22Rv1 (cell line): ENCODE measurements around the gene CDX2.

ENCODE experiments used
- H3K27ac ChIP-seq: fragments of 450-650 bp; 2 replicates; pipeline ENCODE4 v1.5.1; 2017
- ZFX ChIP-seq: fragments of 450-650 bp; IDR thresholded peaks from 2 replicates; pipeline ENCODE4 v1.6.1; 2017; ENCODE audit warnings: antibody characterized with exemption, borderline replicate concordance
- TF ChIP-seq, protein P1 (sequence below): fragments of 450-650 bp; IDR thresholded peaks from 2 replicates; pipeline ENCODE4 v1.5.1; 2017; ENCODE audit warnings: mild to moderate bottlenecking

Gene CDX2

DNA sequence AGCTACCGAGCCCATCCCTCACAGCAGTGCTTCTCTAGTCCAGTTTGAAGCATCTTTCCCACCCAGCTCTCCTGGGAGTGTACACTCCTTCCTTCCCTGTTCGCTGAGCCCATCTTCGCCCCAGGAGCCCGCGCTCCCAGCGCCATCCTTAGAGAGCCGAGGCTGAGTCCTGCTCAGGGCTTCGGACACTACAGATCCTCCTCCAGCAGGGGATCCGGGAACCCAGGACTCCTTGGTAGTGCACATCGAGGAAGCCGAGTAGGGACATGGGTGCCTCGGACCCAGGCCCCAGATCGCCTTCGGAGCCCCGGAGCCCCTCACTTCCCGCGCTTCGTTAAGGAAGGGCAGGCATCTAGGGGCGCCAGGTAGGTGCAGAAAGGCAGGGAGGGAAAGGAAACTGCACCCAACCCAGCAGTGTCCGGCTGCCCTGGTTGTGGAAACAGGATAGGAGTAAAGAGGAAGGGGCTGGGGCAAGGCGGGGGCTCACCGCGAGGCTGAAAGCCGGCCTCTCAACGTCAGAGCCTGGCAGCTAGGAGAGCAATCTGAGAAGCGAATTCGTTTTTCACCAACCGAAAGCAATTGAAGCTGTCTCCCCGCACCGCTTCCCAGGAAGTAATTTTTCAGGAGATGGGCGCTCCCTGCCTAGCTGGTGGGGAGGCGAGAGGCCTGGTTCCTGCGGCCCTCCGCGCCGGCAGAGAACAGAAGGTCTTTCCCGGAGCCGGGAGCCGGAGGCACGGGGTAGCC, 48.3 kb downstream of the CDX2 start:
- TF ChIP-seq ZFX: no peak
- TF ChIP-seq, protein P1, sequence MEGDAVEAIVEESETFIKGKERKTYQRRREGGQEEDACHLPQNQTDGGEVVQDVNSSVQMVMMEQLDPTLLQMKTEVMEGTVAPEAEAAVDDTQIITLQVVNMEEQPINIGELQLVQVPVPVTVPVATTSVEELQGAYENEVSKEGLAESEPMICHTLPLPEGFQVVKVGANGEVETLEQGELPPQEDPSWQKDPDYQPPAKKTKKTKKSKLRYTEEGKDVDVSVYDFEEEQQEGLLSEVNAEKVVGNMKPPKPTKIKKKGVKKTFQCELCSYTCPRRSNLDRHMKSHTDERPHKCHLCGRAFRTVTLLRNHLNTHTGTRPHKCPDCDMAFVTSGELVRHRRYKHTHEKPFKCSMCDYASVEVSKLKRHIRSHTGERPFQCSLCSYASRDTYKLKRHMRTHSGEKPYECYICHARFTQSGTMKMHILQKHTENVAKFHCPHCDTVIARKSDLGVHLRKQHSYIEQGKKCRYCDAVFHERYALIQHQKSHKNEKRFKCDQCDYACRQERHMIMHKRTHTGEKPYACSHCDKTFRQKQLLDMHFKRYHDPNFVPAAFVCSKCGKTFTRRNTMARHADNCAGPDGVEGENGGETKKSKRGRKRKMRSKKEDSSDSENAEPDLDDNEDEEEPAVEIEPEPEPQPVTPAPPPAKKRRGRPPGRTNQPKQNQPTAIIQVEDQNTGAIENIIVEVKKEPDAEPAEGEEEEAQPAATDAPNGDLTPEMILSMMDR: no peak
- H3K27ac ChIP-seq: no peak overlapping the region

DNA sequence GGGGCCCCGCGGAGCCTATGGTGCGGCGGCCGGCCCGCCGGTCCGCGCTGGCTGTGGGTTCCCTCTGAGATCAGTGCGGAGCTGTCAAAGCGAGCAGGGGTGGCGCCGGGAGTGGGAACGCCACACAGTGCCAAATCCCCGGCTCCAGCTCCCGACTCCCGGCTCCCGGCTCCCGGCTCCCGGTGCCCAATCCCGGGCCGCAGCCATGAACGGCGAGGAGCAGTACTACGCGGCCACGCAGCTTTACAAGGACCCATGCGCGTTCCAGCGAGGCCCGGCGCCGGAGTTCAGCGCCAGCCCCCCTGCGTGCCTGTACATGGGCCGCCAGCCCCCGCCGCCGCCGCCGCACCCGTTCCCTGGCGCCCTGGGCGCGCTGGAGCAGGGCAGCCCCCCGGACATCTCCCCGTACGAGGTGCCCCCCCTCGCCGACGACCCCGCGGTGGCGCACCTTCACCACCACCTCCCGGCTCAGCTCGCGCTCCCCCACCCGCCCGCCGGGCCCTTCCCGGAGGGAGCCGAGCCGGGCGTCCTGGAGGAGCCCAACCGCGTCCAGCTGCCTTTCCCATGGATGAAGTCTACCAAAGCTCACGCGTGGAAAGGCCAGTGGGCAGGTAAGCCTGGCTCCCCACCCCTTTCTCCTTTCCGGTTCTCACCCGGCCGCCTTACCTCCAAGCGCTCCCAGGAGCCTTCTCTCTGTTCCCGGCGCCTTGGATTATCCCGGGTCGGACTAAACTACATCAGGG, 49.0 kb downstream of the CDX2 start, which contains the start of gene PDX1:
Gene PDX1, plus strand, starts transcription at position 67 of the 743 bp plus-strand sequence. Its CDS starts 139 bp downstream, at position 206.
- H3K27ac ChIP-seq: no peak within 1 kb of the TSS
- TF ChIP-seq ZFX: no peak
- TF ChIP-seq, protein P1: no peak

DNA sequence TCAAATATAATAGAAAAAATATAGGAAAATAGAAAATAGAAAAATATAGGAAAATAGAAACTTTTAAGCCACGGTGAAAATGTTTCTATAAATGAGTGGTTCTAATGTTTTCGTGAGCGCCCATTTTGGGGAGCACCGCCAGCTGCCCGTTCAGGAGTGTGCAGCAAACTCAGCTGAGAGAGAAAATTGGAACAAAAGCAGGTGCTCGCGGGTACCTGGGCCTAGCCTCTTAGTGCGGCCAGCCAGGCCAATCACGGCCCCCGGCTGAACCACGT, 49.5 kb downstream of the CDX2 start:
- TF ChIP-seq, protein P1: no peak
- no peak for TF ChIP-seq ZFX

DNA sequence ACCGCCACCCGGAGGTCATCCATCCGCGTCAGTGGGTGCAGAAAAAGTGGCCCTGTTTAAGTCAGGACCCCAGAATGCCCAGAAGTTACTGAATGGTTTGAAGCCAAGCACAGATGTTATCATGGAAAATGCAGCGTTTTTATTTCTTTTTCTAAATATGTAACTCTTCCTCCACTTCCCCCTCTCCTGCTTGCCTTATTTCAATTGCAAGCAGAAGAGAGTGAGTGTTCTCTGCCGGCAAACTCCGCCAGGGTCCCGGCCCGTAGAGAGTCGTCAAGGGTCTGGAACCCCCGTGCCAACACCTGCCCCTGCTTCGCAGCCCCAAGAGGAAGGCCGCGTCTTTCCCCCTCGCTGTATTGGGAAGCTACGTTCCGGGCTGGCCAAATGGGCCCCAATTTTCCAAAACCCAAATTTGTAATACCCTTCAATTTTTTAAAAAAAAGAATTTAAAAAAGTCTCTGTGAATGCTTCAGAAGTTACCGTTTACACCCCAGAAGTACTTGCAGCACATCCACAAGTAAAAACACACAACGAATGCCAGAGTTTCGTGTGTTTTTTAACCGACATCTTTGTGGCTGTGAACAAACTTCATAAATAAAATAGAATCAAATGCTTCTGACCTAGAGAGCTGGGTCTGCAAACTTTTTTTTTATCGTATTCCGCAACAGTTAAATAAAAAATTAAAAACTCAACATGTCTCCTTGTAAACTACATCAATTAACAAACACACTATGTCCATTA, 50.0 kb downstream of the CDX2 start:
- no peak overlapping the region for H3K27ac ChIP-seq
- no peak for TF ChIP-seq ZFX
- TF ChIP-seq, protein P1: no peak

More for the DNA sequence above, 49.5 kb downstream of the CDX2 start:
- no peak overlapping the region for H3K27ac ChIP-seq

DNA sequence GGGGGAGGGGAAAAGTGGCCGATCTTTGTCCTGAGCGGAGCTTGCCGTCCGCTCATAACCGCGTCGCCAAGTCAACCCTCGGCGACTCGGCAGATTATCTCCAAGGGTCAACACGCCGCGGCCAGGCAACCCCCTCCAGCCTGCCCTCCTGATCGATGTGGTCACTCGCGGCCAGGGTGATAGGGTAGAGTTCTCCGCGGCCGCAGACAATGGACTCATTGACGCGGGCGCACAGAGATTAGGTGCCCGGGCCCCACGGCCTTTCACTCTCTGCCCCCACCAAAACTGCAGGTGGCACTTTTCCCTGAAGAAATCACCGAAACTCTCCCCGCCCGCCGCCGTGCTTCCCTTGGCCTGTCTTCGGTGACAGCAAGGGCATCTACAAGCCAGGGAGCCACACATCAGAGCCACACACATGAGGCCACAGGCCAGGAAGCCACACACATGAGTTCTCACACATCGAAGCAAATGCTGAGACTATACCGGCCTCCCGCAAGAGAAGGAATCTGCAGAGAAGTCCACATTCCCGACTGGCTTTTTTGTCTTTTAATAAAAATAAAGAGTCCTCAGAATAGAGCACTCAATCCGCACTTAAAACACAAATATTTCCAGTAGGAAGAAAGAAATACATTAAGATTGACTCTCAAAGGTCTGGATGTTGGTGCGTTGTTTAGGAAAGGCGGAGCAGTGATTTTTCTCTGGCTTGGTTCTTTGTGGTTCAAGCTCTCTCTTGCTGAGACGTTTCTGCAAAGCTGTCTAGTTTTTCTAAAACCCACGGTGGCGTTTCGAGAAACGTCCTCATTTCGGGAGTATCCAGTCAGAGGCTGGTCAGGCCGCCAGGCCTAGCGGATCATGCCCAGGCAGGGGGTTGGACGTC, 50.8 kb downstream of the CDX2 start:
- H3K27ac ChIP-seq: no peak overlapping the region
- TF ChIP-seq, protein P1: no peak
- no peak for TF ChIP-seq ZFX

DNA sequence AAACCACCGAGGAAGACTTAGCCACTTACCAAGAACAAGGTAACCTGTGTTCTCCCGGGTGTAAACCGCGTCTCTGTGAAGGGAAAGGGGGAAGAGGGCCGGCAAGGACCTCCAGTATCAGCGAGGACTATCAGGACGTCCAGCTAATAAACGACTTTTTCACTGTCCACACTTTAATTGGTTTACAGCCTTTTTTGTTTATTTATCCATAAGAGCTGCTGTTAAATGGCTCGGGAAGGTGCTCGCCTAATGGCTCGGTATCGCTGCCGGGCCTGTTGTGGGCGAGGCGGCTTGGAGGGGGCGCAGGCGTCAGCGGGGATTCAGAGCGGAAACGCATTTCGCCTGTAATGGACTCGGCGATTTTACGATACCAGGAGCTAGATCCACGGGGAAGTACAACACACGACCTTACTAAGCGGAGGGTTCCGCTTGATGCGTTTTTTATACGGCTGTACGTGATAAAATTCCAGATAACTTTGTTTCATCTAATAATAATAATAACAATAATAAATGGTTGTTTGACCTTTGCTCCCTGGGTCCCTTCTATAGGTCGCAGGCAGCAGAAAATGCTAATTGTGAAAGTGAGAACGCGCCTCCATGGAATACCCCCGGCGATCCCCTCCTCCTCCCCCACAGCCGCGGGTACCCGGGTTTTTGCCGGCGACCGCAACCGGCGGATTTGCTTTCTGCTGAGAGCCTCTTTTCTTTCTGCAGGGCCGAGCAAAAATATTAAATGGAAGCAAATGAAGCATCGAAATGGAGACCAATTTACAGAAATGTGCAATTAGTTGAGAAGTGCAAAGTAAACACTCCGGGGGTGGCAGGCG, 51.8 kb downstream of the CDX2 start:
- TF ChIP-seq, protein P1: no peak
- no peak for TF ChIP-seq ZFX
- no peak overlapping the region for H3K27ac ChIP-seq
